Epithelial cell of alveolus of lung (primary cell): ENCODE measurements around the gene TM9SF2. TPM values are rescaled to one million over a fixed set of nuclear protein-coding genes. Genes with fewer than 3 reads are reported as not detected.

Experiments used
- total RNA-seq: library from RNA; depleted of rRNA; stranded (reverse); fragments of >200 nt; gene quantifications from 2 replicates; pipeline ENCODE4 v1.2.1, GENCODE V29; 2015

TM9SF2 gene, protein sequence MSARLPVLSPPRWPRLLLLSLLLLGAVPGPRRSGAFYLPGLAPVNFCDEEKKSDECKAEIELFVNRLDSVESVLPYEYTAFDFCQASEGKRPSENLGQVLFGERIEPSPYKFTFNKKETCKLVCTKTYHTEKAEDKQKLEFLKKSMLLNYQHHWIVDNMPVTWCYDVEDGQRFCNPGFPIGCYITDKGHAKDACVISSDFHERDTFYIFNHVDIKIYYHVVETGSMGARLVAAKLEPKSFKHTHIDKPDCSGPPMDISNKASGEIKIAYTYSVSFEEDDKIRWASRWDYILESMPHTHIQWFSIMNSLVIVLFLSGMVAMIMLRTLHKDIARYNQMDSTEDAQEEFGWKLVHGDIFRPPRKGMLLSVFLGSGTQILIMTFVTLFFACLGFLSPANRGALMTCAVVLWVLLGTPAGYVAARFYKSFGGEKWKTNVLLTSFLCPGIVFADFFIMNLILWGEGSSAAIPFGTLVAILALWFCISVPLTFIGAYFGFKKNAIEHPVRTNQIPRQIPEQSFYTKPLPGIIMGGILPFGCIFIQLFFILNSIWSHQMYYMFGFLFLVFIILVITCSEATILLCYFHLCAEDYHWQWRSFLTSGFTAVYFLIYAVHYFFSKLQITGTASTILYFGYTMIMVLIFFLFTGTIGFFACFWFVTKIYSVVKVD
- 69.5 and 98.0 TPM in 2 replicates for total RNA-seq

DNA sequence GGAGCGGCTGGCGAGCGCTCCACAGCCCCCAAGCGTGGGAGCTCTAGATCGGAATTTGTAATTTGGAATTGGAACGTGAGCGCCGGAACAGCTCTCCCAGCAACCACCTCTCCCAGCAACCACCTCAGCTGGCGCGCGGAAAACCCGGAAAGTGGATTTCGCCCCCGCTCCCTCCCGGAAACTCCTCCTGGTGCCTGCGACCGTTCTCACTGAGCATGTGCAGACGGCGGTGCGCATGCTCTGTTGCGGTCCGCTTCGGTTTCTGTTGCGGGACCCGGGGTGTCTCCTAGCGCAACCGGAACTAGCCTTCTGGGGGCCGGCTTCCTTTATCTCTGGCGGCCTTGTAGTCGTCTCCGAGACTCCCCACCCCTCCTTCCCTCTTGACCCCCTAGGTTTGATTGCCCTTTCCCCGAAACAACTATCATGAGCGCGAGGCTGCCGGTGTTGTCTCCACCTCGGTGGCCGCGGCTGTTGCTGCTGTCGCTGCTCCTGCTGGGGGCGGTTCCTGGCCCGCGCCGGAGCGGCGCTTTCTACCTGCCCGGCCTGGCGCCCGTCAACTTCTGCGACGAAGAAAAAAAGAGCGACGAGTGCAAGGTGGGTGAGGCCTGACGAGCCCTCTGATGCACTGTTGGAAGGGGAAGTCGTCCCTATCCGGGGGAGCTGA is at the start of gene TM9SF2:
TSS of gene TM9SF2 (plus strand) at position 289 of the 664 bp plus-strand sequence. CDS start at position 424, 135 bp downstream.

DNA sequence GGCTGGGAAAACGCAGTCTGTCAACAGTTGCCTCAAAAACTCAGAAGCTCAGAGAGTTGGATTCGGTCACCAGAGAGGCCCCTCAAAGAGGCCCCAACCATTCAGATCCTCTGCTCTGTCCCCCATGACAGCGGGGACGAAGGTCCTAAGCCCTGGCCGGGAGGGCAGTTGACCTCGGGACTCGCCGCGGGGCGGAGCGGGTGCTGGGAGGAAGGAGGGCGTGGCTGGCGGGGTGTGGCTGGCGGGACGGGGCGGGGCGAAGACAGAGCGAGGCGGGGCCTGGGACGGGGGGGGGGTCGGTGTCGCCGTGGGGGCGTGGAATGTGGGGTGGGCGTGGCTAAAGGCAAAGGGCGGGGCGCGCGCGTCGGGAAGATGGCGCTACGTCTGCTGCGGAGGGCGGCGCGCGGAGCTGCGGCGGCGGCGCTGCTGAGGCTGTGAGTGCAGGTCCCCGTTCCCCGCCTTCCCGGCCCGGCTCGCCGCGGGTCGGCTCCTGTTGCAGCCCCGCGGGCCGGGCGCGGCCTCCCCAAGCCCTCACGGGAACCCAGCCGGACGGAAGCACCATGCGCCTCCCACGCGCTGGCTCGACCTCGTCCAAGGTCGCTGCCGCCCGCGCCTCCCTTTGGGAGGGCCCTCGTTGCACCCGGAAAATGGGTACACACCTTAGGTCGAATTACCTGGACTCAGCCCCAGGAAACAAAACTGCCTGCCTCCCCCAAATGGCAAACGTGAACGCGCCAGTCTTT is 105.2 kb downstream of the TM9SF2 start, which contains the start of gene CLYBL:
TSS of gene CLYBL (plus strand) at position 367 of the 743 bp plus-strand sequence.

Other genes starting within 250 kb of the TM9SF2 start
- not detected in 2 replicates for gene GPR18, start 243.1 kb upstream of the TM9SF2 start, total RNA-seq
- gene GPR183, start 194.1 kb upstream of the TM9SF2 start, total RNA-seq, result 2.3 TPM in 1 of 2 replicates, not detected in the other
- gene CLYBL, start 105.2 kb downstream of the TM9SF2 start, total RNA-seq, result 0.72 and 1.0 TPM in 2 replicates